GM12864 (cell line): Measurements from ENCODE around the gene CSNK1G1.

Source experiments
- DNase-seq: peaks from one replicate; pipeline ENCODE4 v3.0.0-alpha.2; 2011; ENCODE audit warnings: low read depth
- H3K4me3 ChIP-seq: 2 replicates; pipeline ENCODE4 v1.5.1; 2011; ENCODE audit warnings: mild to moderate bottlenecking, low read depth, low read length, control low read depth
- CTCF ChIP-seq: IDR thresholded peaks from 2 replicates; pipeline ENCODE4 v1.5.1; 2011; ENCODE audit warnings: low read depth, mild to moderate bottlenecking, moderate library complexity, low read length, control low read depth, inconsistent platforms; ENCODE audit errors: missing control alignments

The CSNK1G1 gene

GRCh38 chr15:64314456-64314855 lies 41.5 kb downstream of the CSNK1G1 start:
- no peak for TF ChIP-seq CTCF
- DNase-seq, result no peak
- no peak overlapping the region for H3K4me3 ChIP-seq

- DNase-seq, result no peak
- H3K4me3 ChIP-seq, result no peak overlapping the region
- TF ChIP-seq CTCF, result no peak
Measured at GRCh38 chr15:64311566-64311965, 44.4 kb downstream of the CSNK1G1 start.

GRCh38 chr15:64310036-64310435 lies 45.9 kb downstream of the CSNK1G1 start:
- no peak for DNase-seq
- no peak for TF ChIP-seq CTCF
- H3K4me3 ChIP-seq, result no peak overlapping the region

- DNase-seq, result no peak
- no peak overlapping the region for H3K4me3 ChIP-seq
- TF ChIP-seq CTCF, result no peak
Measured at GRCh38 chr15:64305261-64305660, 50.7 kb downstream of the CSNK1G1 start.

GRCh38 chr15:64289550-64289949 lies 66.4 kb downstream of the CSNK1G1 start:
- no peak for TF ChIP-seq CTCF
- no peak for DNase-seq
- no peak overlapping the region for H3K4me3 ChIP-seq

GRCh38 chr15:64288999-64289398 lies 67.0 kb downstream of the CSNK1G1 start:
- no peak for TF ChIP-seq CTCF
- H3K4me3 ChIP-seq, result no peak overlapping the region
- no peak for DNase-seq

- DNase-seq, result no peak
- no peak overlapping the region for H3K4me3 ChIP-seq
- TF ChIP-seq CTCF, result no peak
Measured at GRCh38 chr15:64288577-64288976, 67.4 kb downstream of the CSNK1G1 start.
